Measurements from ENCODE around the gene CSNK1G3. TPM values are rescaled to one million over a fixed set of nuclear protein-coding genes. Genes with fewer than 3 reads are reported as not detected.
A peak's percentile ranks its signal among the peaks of the same experiment; 100 is the strongest.

The CSNK1G3 gene
- total RNA-seq, 2 experiments from 2014 or later = 26.3 to 33.4 TPM

DNA sequence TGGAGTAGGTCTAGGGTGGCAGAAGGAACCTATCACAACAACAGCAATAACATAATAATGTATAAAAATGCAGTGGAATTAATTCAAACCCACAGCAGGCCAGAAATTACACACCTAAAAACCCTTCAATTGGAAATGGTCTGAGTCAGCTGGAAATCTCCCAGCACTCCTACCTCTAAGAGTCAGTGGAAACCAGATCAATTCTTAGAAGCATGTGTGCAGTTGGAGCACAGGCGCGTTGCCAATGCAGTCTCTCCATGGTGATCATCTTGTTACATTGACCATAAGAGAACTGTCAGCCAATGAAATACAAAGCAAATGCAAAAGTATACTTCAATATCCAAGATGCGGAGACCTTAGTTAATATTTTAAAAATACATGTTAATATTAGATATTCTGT lies 15.1 kb upstream of the CSNK1G3 start:
- Mint-ChIP-seq H3K36me3 (no peaks in the 10 kb centered on the region), H3K4me1 (no peaks in the 10 kb centered on the region), H3K27ac (no peak overlapping the region), H3K4me3 (no peak overlapping the region), H3K27me3 (peaks cover 3% of the 10 kb centered on the region), H3K9me3 (ENCODE audit: low read depth) (no peaks in the 10 kb centered on the region)
- ATAC-seq (no peak), DNase-seq (no peak)
- CTCF ChIA-PET = no interaction called here

DNA sequence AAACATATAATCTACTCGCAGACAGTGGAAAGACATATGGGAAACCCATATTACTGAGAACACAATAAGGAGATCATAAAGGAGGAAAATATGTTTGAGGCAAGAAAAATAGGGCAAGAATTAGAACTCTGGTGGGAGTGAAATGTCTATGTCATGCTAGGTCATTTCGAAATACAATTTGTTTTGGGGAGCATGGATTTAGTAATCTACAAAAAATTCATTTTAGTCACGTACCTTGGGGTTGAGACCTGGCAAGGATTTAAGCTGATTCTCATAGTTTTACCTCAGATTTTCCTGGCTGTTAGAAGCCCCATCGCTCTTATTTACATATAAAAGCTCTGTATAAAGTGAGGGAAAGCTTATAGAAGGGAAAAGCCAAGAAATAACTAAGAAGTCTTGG lies 11.5 kb upstream of the CSNK1G3 start:
- Mint-ChIP-seq H3K4me1 (peaks cover 2% of the 10 kb centered on the region), H3K27me3 (peaks cover 10% of the 10 kb centered on the region), H3K4me3 (no peak overlapping the region), H3K27ac (no peak overlapping the region), H3K36me3 (no peaks in the 10 kb centered on the region), H3K9me3 (ENCODE audit: low read depth) (no peaks in the 10 kb centered on the region)
- no peak for ATAC-seq
- CTCF ChIA-PET = interaction anchor here (1.2 kb wide), 1 partner anchor 8 kb away, joined by 3 read pairs; no protein-coding TSS in a partner anchor
- DNase-seq = no peak

DNA sequence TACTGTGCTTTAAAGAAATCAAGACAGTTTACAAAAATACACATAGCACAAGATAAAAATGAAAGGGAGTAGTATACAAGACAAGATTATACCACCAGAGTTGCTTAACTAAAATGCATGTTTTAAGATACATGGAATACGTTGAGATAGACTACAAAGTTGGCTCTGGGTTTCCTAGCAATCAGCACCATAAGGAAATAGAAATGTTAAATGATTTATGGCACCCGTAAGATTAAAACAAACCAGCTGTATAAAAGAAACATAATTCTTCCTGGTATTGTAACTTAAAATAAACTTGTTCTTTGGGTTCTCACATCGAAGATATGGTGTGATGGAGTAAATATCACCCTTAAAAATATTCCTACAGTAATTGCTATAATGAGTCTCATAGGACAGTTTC lies 9.9 kb upstream of the CSNK1G3 start:
- H3K27me3 Mint-ChIP-seq = peaks cover 10% of the 10 kb centered on the region
- no peaks in the 10 kb centered on the region for H3K36me3 Mint-ChIP-seq
- no peak for DNase-seq
- H3K9me3 Mint-ChIP-seq (ENCODE audit: low read depth) = no peaks in the 10 kb centered on the region
- ATAC-seq = no peak
- H3K4me1 Mint-ChIP-seq = peaks cover 2% of the 10 kb centered on the region
- no peak overlapping the region for H3K4me3 Mint-ChIP-seq
- no peak overlapping the region for H3K27ac Mint-ChIP-seq
- CTCF ChIA-PET = no interaction called here

DNA sequence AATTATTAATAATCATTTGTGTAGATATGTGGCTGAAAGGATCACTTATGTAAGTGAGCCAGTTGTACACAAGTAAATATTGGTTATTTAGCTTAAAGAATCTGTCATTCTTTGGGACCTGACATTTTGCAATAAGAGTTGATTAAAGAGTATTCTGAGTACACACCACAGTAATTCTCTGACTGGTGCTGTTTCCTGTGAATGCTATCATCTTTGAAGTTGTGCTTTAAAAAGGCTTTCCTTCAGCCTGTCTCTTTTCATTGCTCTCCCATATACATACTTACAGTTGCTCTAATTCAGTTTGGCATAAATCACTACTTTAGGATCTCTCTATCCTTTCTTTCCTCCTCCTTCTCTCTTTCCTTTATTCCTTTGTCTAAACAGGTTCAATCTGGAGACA lies 8.7 kb upstream of the CSNK1G3 start:
- ATAC-seq = no peak
- H3K36me3 Mint-ChIP-seq = no peaks in the 10 kb centered on the region
- H3K4me3 Mint-ChIP-seq = no peak overlapping the region
- H3K4me1 Mint-ChIP-seq = peaks cover 2% of the 10 kb centered on the region
- no peak overlapping the region for H3K27ac Mint-ChIP-seq
- no peak for DNase-seq
- no peaks in the 10 kb centered on the region for H3K9me3 Mint-ChIP-seq (ENCODE audit: low read depth)
- CTCF ChIA-PET = no interaction called here
- H3K27me3 Mint-ChIP-seq = peaks cover 12% of the 10 kb centered on the region

DNA sequence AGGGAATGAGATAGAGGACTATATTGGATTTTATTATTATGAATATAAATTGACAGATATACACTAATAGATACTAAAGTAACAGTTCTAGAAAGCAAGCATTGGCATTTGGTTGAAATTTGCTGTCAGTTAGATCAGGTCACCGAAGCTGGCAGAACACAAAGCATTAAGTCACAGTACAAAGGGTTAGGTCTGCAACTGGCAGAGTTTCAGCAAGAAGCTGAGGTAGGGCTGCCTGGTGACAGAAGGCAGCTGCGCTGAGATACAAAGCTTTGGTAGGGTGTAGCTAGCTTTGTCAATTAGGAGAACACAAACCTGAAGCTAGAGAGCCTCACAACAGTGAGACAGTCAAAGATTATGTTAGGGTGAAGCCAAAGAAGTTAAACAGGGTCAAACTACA lies 6.3 kb upstream of the CSNK1G3 start:
- ATAC-seq (no peak), DNase-seq (no peak)
- CTCF ChIA-PET = no interaction called here
- no peaks in the 10 kb centered on the region for H3K9me3 Mint-ChIP-seq (ENCODE audit: low read depth)
- no peak overlapping the region for H3K4me3 Mint-ChIP-seq
- H3K27ac Mint-ChIP-seq = no peak overlapping the region
- H3K4me1 Mint-ChIP-seq = peaks cover 4% of the 10 kb centered on the region
- peaks cover 12% of the 10 kb centered on the region for H3K27me3 Mint-ChIP-seq
- no peaks in the 10 kb centered on the region for H3K36me3 Mint-ChIP-seq

DNA sequence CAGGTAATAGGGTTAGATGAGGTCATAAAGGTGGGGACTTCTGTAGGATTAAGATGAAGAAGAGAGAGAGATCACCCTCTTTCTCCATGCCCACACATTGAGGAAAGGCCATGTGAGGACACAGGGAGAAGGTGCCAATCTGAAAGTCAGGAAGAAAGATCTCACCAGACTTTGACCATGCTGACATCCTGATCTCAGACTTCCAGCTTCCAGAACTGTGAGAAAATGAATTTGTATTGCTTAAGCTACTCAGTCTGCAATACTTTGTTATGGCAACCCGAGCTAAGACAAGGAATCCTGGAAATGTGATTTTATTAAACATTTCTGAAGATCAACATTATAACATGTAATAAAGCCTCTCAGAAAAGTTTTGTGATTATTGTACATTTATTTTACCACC lies 3.5 kb upstream of the CSNK1G3 start:
- Mint-ChIP-seq H3K27me3 (peaks cover 12% of the 10 kb centered on the region), H3K36me3 (peaks cover 4% of the 10 kb centered on the region), H3K4me3 (no peak overlapping the region), H3K27ac (no peak overlapping the region), H3K4me1 (peaks cover 16% of the 10 kb centered on the region), H3K9me3 (ENCODE audit: low read depth) (no peaks in the 10 kb centered on the region)
- no peak for ATAC-seq
- CTCF ChIA-PET = interaction anchor here (1.3 kb wide), 1 partner anchor 85 kb away, joined by 3 read pairs; the partner anchor contains the start of gene CEP120
- no peak for DNase-seq

DNA sequence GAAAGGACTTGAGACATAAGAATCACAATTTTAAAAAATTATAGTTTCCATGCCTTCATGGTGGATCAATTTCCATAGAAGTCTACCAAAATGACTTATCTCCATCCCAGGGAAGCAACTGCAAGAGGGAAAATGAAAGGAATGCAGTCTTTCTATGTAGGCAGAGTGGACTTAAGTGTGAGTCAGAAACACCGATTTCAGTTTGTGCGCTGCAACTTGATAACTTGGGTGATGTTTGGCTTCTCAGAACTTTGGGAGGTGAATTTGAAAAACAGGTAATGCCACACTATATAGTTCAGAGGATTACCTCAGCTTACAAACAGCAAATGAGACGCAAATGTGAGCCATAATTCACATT lies 708 bp upstream of the CSNK1G3 start:
- DNase-seq (no peak), ATAC-seq (no peak)
- Mint-ChIP-seq H3K4me3 (peak overlapping the region; percentile 83), H3K27me3 (peaks cover 5% of the 10 kb centered on the region), H3K4me1 (peaks cover 40% of the 10 kb centered on the region), H3K27ac (peak overlapping the region; percentile 97), H3K9me3 (ENCODE audit: low read depth) (no peaks in the 10 kb centered on the region), H3K36me3 (peaks cover 4% of the 10 kb centered on the region)
- CTCF ChIA-PET = interaction anchor here (6.4 kb wide), 1 partner anchor 88 kb away, joined by 42 read pairs; the partner anchor contains the start of gene CEP120

DNA sequence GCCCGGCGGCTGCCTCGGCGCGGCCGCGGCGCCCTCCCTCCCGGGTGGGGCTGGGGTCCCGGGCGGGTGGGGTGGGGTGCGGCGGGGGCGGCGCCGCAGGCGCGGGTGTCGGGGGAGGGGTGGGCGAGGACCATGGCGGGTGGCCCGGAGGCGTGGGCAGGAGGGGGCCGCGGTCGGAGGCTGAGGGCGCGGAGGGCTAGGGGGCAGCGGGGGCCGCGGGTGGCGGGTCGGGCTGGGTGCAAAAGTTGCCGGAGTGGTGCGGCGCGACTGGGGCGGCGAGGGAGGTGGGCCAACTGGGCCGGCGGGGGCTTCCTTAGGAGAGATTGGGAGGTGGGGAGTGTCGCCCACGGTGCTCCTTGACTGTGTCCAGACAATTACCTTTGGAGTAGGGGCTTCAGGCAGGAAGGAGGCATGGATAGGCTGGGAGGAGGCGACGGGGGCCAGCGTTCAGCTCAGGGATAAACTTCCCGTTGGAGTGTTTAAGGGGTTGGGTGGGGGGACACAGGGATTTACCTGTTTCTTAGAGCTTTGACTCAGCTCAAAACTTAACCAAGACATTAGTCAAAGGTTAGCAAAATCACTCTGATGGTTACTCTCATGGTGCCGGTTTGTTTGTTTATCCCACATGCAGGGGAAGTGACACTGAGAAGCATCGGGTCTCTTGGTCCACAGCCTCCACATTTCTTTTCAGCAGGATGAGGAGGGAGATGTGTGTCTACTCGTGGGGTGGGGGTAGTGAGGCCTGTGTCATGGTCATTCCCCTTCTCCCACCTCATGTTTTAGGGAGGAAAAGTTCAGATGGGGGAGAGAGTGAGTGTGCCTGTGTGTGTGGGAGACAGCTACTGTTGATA lies 859 bp downstream of the CSNK1G3 start:
- ATAC-seq (peak; percentile 7), DNase-seq (peak; percentile 56)
- peaks cover 54% of the 10 kb centered on the region for H3K4me1 Mint-ChIP-seq
- peak overlapping the region; percentile 84 for H3K4me3 Mint-ChIP-seq
- peaks cover 4% of the 10 kb centered on the region for H3K36me3 Mint-ChIP-seq
- H3K27ac Mint-ChIP-seq = peak overlapping the region; percentile 86
- no peaks in the 10 kb centered on the region for H3K9me3 Mint-ChIP-seq (ENCODE audit: low read depth)
- H3K27me3 Mint-ChIP-seq = peaks cover 5% of the 10 kb centered on the region
- CTCF ChIA-PET = interaction anchor here (0.9 to 6.4 kb wide), 2 partner anchors 89 to 98 kb away, joined by 3 to 42 read pairs; partner anchors contain the start of gene CEP120

DNA sequence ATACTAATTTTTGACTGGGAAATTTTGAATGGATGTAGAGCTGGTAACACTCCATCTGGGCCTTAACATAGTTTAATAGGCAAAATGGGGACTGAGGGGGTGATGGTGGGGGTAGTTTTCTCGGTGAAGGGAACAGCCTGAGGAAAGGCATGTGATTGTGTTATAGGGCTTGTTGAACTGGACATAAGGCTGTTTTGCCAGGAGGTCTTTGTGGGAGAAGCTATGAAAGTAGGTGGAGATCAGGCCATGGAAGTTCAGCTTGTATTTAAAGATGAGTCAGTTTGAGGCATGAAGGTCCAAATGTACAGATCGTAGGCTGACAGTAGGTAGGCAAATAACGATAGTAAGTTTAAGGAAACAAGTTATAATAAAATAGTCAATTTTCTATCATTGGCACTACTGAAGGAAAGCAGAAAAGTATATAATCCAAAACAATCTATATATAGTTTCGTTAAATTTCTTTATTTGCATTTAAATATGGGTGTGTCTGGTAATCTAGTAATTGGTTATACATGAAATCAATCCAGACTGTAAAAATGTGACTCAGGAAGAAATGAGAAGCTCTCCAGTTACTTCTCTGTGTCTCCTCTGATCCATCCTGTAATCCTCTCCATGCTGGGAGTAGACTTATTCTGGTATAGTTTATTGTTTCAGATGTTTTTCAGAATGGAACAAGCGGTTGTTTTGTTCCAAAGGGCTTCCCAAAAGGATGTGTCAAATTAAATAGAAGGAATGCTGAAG lies 2.8 kb downstream of the CSNK1G3 start:
- Mint-ChIP-seq H3K9me3 (ENCODE audit: low read depth) (no peaks in the 10 kb centered on the region), H3K4me1 (peaks cover 67% of the 10 kb centered on the region), H3K4me3 (no peak overlapping the region)

DNA sequence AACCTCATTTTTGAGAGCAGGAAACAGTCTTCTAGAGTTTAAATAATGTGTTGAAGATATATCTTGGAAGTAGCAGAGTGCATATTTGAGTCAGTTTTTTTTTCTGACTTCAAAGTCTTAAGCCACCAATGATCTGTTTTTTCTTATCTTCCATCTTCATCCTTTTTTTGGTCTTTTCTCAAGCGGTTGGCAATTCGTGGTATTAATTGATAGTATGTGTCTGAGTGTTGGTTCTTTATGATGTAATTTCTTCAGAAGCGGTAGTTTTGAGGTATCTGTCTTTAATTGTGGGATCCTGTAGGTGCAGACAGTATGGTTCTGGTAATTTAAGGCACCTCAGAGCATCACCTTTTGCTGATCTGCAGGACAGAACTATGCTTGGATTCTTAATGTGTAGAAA lies 3.9 kb downstream of the CSNK1G3 start:
- ATAC-seq = peak; percentile 9
- no peaks in the 10 kb centered on the region for H3K27me3 Mint-ChIP-seq
- DNase-seq = no peak
- peak overlapping the region; percentile 14 for H3K4me3 Mint-ChIP-seq
- CTCF ChIA-PET = interaction anchor here (2.2 kb wide), 1 partner anchor 95 kb away, joined by 5 read pairs; no protein-coding TSS in a partner anchor
- peak overlapping the region; percentile 72 for H3K27ac Mint-ChIP-seq
- no peaks in the 10 kb centered on the region for H3K9me3 Mint-ChIP-seq (ENCODE audit: low read depth)
- peaks cover 8% of the 10 kb centered on the region for H3K36me3 Mint-ChIP-seq
- H3K4me1 Mint-ChIP-seq = peaks cover 65% of the 10 kb centered on the region

More for the DNA sequence above, 2.8 kb downstream of the CSNK1G3 start:
- DNase-seq (no peak), ATAC-seq (no peak)
- H3K27ac Mint-ChIP-seq = peak overlapping the region; percentile 2
- peaks cover 8% of the 10 kb centered on the region for H3K36me3 Mint-ChIP-seq
- H3K27me3 Mint-ChIP-seq = no peaks in the 10 kb centered on the region
- CTCF ChIA-PET = interaction anchor here (6.4 kb wide), 1 partner anchor 91 kb away, joined by 42 read pairs; the partner anchor contains the start of gene CEP120

DNA sequence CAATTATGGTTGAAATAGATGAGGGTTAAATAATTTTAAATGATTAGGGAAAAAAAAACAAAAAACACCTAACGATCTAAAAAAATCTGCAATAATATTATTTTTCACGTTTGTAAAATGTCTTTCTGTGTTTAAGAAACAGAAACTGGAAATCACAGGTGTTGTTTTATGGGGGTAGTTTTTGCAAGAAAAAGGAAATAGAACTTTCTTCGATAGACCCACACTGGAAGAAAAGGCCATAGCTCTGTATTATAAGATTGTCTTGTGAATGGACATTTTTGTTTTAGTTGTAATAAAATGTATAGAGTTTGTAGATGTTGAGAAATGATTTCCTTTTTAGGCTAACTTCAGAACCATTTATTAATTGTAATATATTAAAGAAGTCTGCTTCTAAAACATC lies 5.5 kb downstream of the CSNK1G3 start:
- H3K4me1 Mint-ChIP-seq = peaks cover 58% of the 10 kb centered on the region
- DNase-seq (no peak), ATAC-seq (no peak)
- H3K36me3 Mint-ChIP-seq = peaks cover 8% of the 10 kb centered on the region
- no peak overlapping the region for H3K27ac Mint-ChIP-seq
- CTCF ChIA-PET = interaction anchor here (2.2 kb wide), 1 partner anchor 93 kb away, joined by 5 read pairs; no protein-coding TSS in a partner anchor
- no peak overlapping the region for H3K4me3 Mint-ChIP-seq
- H3K9me3 Mint-ChIP-seq (ENCODE audit: low read depth) = no peaks in the 10 kb centered on the region
- H3K27me3 Mint-ChIP-seq = no peaks in the 10 kb centered on the region

DNA sequence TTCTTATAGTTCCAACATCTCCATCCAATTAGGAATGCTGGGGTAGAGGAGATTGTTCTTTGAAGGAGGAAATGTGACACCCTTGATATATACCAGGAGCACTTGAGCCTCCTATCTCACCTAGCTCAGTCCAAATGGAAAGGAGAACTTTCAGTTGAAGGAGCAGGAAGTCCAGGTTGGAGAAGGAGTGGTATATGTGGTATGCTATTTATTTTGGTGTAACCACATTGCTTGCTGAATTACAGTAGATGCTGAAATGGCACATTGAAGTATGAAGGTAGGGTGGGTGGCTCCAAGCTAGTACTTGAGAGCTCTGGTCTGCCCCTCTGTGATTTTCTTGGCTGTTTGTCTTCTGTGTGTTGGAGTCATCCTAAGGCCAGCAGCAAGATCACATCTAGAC lies 6.1 kb downstream of the CSNK1G3 start:
- Mint-ChIP-seq H3K27me3 (no peaks in the 10 kb centered on the region), H3K4me3 (no peak overlapping the region), H3K36me3 (peaks cover 7% of the 10 kb centered on the region), H3K4me1 (peaks cover 57% of the 10 kb centered on the region), H3K9me3 (ENCODE audit: low read depth) (no peaks in the 10 kb centered on the region), H3K27ac (no peak overlapping the region)
- DNase-seq (no peak), ATAC-seq (peak; percentile 24)
- CTCF ChIA-PET = interaction anchor here (1.1 to 2.2 kb wide), 2 partner anchors 23 to 93 kb away, joined by 3 to 5 read pairs; no protein-coding TSS in a partner anchor

DNA sequence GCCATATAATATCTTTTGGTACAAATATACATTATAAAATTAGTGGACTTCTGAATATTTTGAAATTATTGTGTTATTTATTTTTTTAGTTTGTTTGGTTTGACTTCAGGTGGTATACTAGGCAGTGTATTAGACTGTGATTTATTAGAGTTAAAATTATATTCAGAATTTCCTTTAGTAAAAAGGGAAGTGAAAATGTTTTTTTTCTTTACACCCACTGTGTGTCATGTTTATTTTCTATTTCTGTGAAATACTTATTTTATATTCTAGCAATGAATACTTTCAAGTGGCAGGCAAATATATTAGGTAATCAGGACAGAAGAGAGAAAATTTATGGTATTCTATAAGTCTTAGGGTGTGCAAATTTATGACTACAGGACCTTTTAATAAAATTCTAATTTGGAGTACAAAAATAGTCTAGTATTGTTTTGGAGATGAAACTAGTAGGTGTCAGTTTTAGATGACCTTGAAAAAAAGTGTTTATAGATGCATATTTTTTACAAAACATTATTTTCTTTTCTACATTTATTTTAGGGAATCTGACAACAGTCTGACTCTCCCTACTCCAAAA lies 8.8 kb downstream of the CSNK1G3 start:
- CTCF ChIA-PET = interaction anchor here (1.2 kb wide), 1 partner anchor 25 kb away, joined by 3 read pairs; no protein-coding TSS in a partner anchor
- Mint-ChIP-seq H3K36me3 (peaks cover 8% of the 10 kb centered on the region), H3K9me3 (ENCODE audit: low read depth) (no peaks in the 10 kb centered on the region), H3K27ac (no peak overlapping the region), H3K4me3 (no peak overlapping the region), H3K27me3 (no peaks in the 10 kb centered on the region), H3K4me1 (peaks cover 34% of the 10 kb centered on the region)
- no peak for ATAC-seq
- DNase-seq = no peak
